Stimulated activated effector memory CD8-positive, alpha-beta T cell treated with anti-CD3 and anti-CD28 coated beads, Interleukin-12 subunit alpha, Interleukin-12 subunit beta, amount 100 ng/mL, for 72 hours (primary cell): Measurements from ENCODE around the gene RANBP2.

Experiments
- ATAC-seq: fragments of 150-1000 bp; cut with Tn5 transposase; 2 replicates; pipeline ENCODE4 v1.10.0; 2021
- DNase-seq, 2 donors: peaks; one replicate each; pipeline ENCODE4 v3.0.0; 2021 to 2022; ENCODE audit warnings: low spot score in 2 of 2
- H3K27ac Mint-ChIP-seq: one replicate; pipeline ENCODE4 v1.8.0; 2022; ENCODE audit warnings: mild to moderate bottlenecking, mixed read lengths
- H3K36me3 Mint-ChIP-seq: one replicate; pipeline ENCODE4 v1.8.0; 2022; ENCODE audit warnings: mild to moderate bottlenecking, mixed read lengths
- H3K4me1 Mint-ChIP-seq: one replicate; pipeline ENCODE4 v1.8.0; 2022; ENCODE audit warnings: mixed read lengths
- H3K4me3 Mint-ChIP-seq: one replicate; pipeline ENCODE4 v1.8.0; 2022; ENCODE audit warnings: mild to moderate bottlenecking, mixed read lengths
- H3K9me3 Mint-ChIP-seq: one replicate; pipeline ENCODE4 v1.8.0; 2022; ENCODE audit warnings: mixed read lengths

Gene RANBP2

GRCh38 chr2:108809936-108810335 is 90.7 kb downstream of the RANBP2 start:
- peaks cover 10% of the 10 kb centered on the region for H3K9me3 Mint-ChIP-seq
- H3K4me3 Mint-ChIP-seq, result no peak overlapping the region
- peaks cover 60% of the 10 kb centered on the region for H3K36me3 Mint-ChIP-seq
- H3K4me1 Mint-ChIP-seq, result no peaks in the 10 kb centered on the region
- DNase-seq (no peak), ATAC-seq (no peak)
- no peak overlapping the region for H3K27ac Mint-ChIP-seq

GRCh38 chr2:108810993-108811957 is 92.0 kb downstream of the RANBP2 start:
- H3K4me3 Mint-ChIP-seq, result no peak overlapping the region
- DNase-seq, result no peak
- peaks cover 10% of the 10 kb centered on the region for H3K9me3 Mint-ChIP-seq
- peaks cover 60% of the 10 kb centered on the region for H3K36me3 Mint-ChIP-seq
- H3K4me1 Mint-ChIP-seq, result no peaks in the 10 kb centered on the region
- H3K27ac Mint-ChIP-seq, result no peak overlapping the region
- no peak for ATAC-seq

DNA sequence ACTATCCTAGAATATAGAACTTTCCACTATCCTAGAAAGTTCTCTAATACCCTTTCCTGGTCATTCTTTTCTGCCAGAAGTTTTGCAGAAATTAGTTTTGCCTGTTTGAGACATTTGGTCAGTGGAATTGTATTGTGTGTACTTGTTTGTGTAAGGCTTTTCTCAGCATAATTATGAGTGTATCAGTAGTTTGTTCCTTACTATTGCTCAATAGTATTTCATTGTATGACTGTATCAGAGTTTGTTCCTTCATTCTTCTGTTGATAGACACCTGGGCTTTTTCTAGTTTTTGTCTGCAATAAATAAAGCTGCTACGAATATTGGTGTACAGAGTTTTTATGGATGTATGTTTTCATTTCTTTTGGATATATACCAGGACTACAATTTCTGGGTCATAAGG is 94.5 kb downstream of the RANBP2 start:
- DNase-seq (no peak), ATAC-seq (no peak)
- Mint-ChIP-seq H3K27ac (no peak overlapping the region), H3K9me3 (peaks cover 10% of the 10 kb centered on the region), H3K4me1 (no peaks in the 10 kb centered on the region), H3K4me3 (no peak overlapping the region), H3K36me3 (peaks cover 64% of the 10 kb centered on the region)

DNA sequence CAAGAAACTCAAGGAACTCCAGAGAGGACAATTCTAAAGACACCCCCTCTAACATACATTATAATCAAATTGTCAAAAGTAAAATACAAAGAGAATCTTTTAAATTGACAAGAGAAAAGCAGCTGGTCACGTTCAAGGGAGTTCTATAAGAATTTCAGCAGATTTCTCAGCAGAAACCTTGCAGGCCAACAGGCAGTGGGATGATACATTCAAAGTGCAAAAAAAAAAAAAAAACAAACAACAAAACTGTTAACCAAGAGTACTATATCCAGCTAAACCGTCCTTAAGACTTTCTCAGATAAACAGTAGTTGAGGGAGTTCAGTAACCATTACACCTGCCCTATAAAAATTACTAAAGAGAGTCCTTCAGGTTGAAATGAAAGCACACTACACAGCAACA is 101.2 kb downstream of the RANBP2 start:
- Mint-ChIP-seq H3K36me3 (peaks cover 34% of the 10 kb centered on the region), H3K4me3 (no peak overlapping the region), H3K27ac (no peak overlapping the region), H3K9me3 (peaks cover 7% of the 10 kb centered on the region), H3K4me1 (no peaks in the 10 kb centered on the region)
- no peak for ATAC-seq
- no peak for DNase-seq

- DNase-seq (no peak), ATAC-seq (no peak)
- no peak overlapping the region for H3K27ac Mint-ChIP-seq
- H3K4me3 Mint-ChIP-seq, result no peak overlapping the region
- peaks cover 12% of the 10 kb centered on the region for H3K36me3 Mint-ChIP-seq
- H3K9me3 Mint-ChIP-seq, result peaks cover 7% of the 10 kb centered on the region
- no peaks in the 10 kb centered on the region for H3K4me1 Mint-ChIP-seq
Measured at GRCh38 chr2:108823286-108823685, 104.0 kb downstream of the RANBP2 start.

DNA sequence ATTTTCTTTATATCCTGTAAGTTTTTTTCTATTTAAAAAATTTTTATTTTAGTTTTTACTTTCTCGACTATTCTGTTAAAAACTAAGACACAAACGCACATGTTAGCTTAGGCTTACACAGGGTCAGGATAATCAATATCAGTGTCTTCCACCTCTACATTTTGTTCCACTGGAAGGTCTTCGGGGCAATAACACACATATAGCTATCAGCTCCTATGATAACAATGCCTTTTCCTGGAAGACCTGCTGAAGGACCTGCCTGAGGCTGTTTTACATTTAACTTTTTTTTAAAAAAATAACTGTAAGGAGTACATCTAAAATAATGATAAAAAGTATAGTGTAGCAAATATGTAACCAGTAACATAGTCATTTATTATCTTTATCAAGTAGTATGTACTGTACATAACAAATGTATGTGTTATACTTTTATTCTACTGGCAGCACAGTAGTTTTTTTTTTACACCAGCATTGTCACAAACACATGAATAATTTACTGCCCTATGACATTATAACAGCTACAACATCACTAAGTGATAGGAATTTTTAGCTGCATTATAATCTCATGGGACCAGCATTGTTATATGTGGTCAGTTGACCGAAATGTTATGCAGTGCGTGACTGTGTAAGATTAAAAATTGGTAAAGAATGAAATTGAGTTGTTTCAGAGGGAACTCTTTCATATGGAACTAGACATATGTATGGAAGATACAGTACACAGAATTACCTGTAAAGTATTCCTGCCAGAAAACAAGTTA is 105.2 kb downstream of the RANBP2 start:
- Mint-ChIP-seq H3K4me3 (no peak overlapping the region), H3K27ac (no peak overlapping the region), H3K36me3 (peaks cover 12% of the 10 kb centered on the region), H3K9me3 (peaks cover 7% of the 10 kb centered on the region), H3K4me1 (no peaks in the 10 kb centered on the region)
- no peak for ATAC-seq
- DNase-seq, result no peak

DNA sequence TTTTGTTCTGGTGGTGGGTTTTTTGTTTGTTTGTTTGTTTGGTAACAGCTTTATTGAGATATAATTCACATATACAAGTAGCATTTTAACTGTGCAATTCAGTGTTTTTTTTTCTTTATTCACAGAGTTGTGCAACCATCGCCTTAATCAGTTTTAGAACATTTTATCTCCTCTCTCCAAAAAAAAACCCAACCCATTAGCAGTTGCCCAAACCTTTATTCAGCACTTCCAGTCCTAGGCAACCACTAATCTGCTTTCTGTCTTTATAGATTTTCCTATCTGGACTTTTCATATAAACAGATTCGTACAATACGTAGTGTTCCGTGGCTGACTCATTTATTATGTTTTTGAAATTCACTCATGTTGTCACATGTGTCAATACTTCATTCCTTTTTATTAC is 106.0 kb downstream of the RANBP2 start:
- ATAC-seq, result no peak

DNA sequence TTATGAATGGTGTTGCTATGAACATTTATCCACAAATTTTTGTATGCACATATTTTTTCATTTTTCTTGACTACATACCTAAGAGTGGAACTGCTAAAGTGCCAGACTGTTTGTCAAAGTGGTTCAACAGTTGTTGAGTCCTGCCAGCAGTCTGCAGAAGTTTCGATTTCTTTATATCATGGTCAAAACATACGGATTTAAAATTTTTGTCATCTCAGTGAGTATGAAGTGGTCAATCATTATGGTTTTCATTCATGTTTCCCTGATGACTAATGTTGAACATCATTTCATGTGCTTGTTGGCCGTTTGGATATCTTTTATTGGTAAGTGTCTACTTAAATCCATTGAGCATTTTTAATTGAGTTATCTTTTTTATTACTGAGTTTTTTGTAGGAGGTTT is 106.5 kb downstream of the RANBP2 start:
- Mint-ChIP-seq H3K4me3 (no peak overlapping the region), H3K9me3 (no peaks in the 10 kb centered on the region), H3K27ac (no peak overlapping the region), H3K4me1 (no peaks in the 10 kb centered on the region), H3K36me3 (peaks cover 6% of the 10 kb centered on the region)
- ATAC-seq (no peak), DNase-seq (no peak)

More for the DNA sequence above, 106.0 kb downstream of the RANBP2 start:
- H3K36me3 Mint-ChIP-seq, result peaks cover 8% of the 10 kb centered on the region
- H3K4me3 Mint-ChIP-seq, result no peak overlapping the region
- no peak for DNase-seq
- no peaks in the 10 kb centered on the region for H3K4me1 Mint-ChIP-seq
- no peak overlapping the region for H3K27ac Mint-ChIP-seq
- H3K9me3 Mint-ChIP-seq, result peaks cover under 1% of the 10 kb centered on the region

- H3K4me1 Mint-ChIP-seq, result peaks cover 11% of the 10 kb centered on the region
- no peak overlapping the region for H3K27ac Mint-ChIP-seq
- no peak overlapping the region for H3K4me3 Mint-ChIP-seq
- H3K36me3 Mint-ChIP-seq, result no peaks in the 10 kb centered on the region
- no peaks in the 10 kb centered on the region for H3K9me3 Mint-ChIP-seq
- ATAC-seq (no peak), DNase-seq (no peak)
Measured at GRCh38 chr2:108829578-108830310, 110.5 kb downstream of the RANBP2 start.

DNA sequence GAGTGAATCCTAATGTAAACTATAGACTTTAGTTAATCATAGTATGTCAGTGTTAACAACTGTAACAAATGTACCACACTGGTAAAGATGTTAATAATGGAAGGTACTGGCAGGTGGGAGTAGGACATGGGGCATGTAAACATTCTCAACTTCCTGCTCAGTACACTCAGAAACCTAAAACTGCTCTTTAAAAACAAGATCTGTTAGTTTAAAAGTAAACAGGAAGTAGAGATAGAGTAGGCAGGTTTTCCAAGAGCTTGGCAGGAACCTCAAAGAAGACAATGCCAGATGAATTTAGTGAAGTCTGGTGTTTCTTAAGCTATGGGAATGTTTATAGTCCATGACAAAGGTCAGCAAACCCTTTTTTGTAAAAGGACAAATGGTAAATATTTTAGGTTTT is 113.9 kb downstream of the RANBP2 start:
- H3K4me1 Mint-ChIP-seq, result peaks cover 11% of the 10 kb centered on the region
- peaks cover 4% of the 10 kb centered on the region for H3K36me3 Mint-ChIP-seq
- no peak for DNase-seq
- H3K9me3 Mint-ChIP-seq, result peaks cover 2% of the 10 kb centered on the region
- H3K27ac Mint-ChIP-seq, result peak overlapping the region; percentile 49
- ATAC-seq, result peak; percentile 68
- H3K4me3 Mint-ChIP-seq, result no peak overlapping the region

- no peak for ATAC-seq
- no peak overlapping the region for H3K4me3 Mint-ChIP-seq
- peaks cover 4% of the 10 kb centered on the region for H3K36me3 Mint-ChIP-seq
Measured at GRCh38 chr2:108834620-108835019, 115.3 kb downstream of the RANBP2 start.

GRCh38 chr2:108835040-108835439 is 115.8 kb downstream of the RANBP2 start:
- Mint-ChIP-seq H3K4me3 (no peak overlapping the region), H3K36me3 (peaks cover 4% of the 10 kb centered on the region), H3K27ac (no peak overlapping the region), H3K4me1 (peaks cover 11% of the 10 kb centered on the region), H3K9me3 (peaks cover 2% of the 10 kb centered on the region)
- ATAC-seq (peak; percentile 92), DNase-seq (no peak)

More at GRCh38 chr2:108834620-108835019, 115.3 kb downstream of the RANBP2 start:
- Mint-ChIP-seq H3K27ac (no peak overlapping the region), H3K9me3 (peaks cover 2% of the 10 kb centered on the region), H3K4me1 (peaks cover 11% of the 10 kb centered on the region)
- DNase-seq, result no peak
